CD4-positive, alpha-beta T cell (primary cell): Measurements from ENCODE around the gene PCDHB11. TPM values are rescaled to one million over a fixed set of nuclear protein-coding genes. Genes with fewer than 3 reads are reported as not detected.
A peak's percentile ranks its signal among the peaks of the same experiment; 100 is the strongest.
"Not testable (repeated sequence)": the region's sequence is repeated elsewhere in the genome, so short reads cannot be mapped to it uniquely, and the experiment has no call there.

Experiments
- ATAC-seq: fragments of 200-7000 bp; cut with Tn5 transposase; one replicate; pipeline ENCODE4 v1.10.0; 2022; ENCODE audit warnings: mild to moderate bottlenecking; ENCODE audit not compliant: poor library complexity
- CTCF ChIA-PET: fragments of 350-600 bp; sonication (Branson Sonifier 250); formaldehyde crosslinking; loops from one replicate; lab custom pipeline; 2021; ENCODE audit warnings: antibody characterized with exemption, inconsistent platforms; lab: Charles Lee
- POLR2A ChIA-PET: fragments of 350-600 bp; sonication (Branson Sonifier 250); formaldehyde crosslinking; loops from one replicate; lab custom pipeline; 2021; ENCODE audit warnings: antibody characterized with exemption, inconsistent platforms; lab: Charles Lee
- DNase-seq, 14 experiments: peaks; one replicate each; pipeline ENCODE4 v3.0.0-alpha.2; 2013 to 2020; ENCODE audit warnings: mixed read lengths in 2 of 14
- H3K27ac ChIP-seq, 2 donors: one replicate each; pipeline versions ENCODE4 v1.5.1 to v1.7.0; 2013; ENCODE audit warnings: low read length in 2 of 2, low read depth in 1 of 2, mild to moderate bottlenecking in 1 of 2
- H3K27me3 ChIP-seq, 2 experiments: 1 replicate in 1 of 2; 2 replicates in 1 of 2; pipeline versions ENCODE4 v1.6.1 to v1.7.0; 2013; ENCODE audit warnings: low read length in 2 of 2, control low read depth in 1 of 2, mild to moderate bottlenecking in 1 of 2, moderate library complexity in 1 of 2; ENCODE audit not compliant: insufficient read depth in 2 of 2, control insufficient read depth in 1 of 2
- H3K36me3 ChIP-seq: one replicate; pipeline ENCODE4 v1.6.1; 2013; ENCODE audit warnings: low read length, control low read depth; ENCODE audit not compliant: insufficient read depth
- H3K4me1 ChIP-seq: one replicate; pipeline ENCODE4 v1.6.1; 2013; ENCODE audit warnings: low read length, control low read depth; ENCODE audit not compliant: insufficient read depth
- H3K4me3 ChIP-seq: one replicate; pipeline ENCODE4 v1.5.1; 2013; ENCODE audit warnings: mild to moderate bottlenecking, low read length, moderate library complexity
- H3K9me3 ChIP-seq, 2 experiments: 1 replicate in 1 of 2; 2 replicates in 1 of 2; pipeline versions ENCODE4 v1.6.1 to v1.7.0; 2013; ENCODE audit warnings: low read length in 2 of 2, mild to moderate bottlenecking in 2 of 2, control low read depth in 1 of 2, moderate library complexity in 1 of 2; ENCODE audit not compliant: control insufficient read depth in 1 of 2, insufficient read depth in 1 of 2
- H3K27ac Mint-ChIP-seq: one replicate; pipeline ENCODE4 v1.8.0; 2020; ENCODE audit warnings: mixed read lengths
- H3K27me3 Mint-ChIP-seq: one replicate; pipeline ENCODE4 v1.8.0; 2021; ENCODE audit warnings: mixed read lengths
- H3K36me3 Mint-ChIP-seq: one replicate; pipeline ENCODE4 v1.8.0; 2021; ENCODE audit warnings: low read depth, mixed read lengths
- H3K4me1 Mint-ChIP-seq: one replicate; pipeline ENCODE4 v1.8.0; 2021; ENCODE audit warnings: low read depth, mixed read lengths
- H3K4me3 Mint-ChIP-seq: one replicate; pipeline ENCODE4 v1.8.0; 2020; ENCODE audit warnings: mild to moderate bottlenecking, mixed read lengths
- H3K9me3 Mint-ChIP-seq: one replicate; pipeline ENCODE4 v1.8.0; 2020; ENCODE audit warnings: mixed read lengths
- CTCF ChIP-seq: fragments of 200-600 bp; IDR thresholded peaks from one replicate; pipeline ENCODE4 v1.8.0; 2022; ENCODE audit warnings: antibody characterized with exemption, mild to moderate bottlenecking
- intact Hi-C, 2 experiments: fragments of 100-400 bp; cut with DNase I in 1 of 2; cut with micrococcal nuclease in 1 of 2; formaldehyde crosslinking; loops; one replicate each; pipeline versions ENCODE4 v1.15.1 to v1.9.0; 2023 to 2025; cut with DNase I, micrococcal nuclease
- total RNA-seq, 174 experiments: library from RNA in 2 of 174; stranded (reverse) in 2 of 174; gene quantifications; one replicate each; pipeline ENCODE4 v1.2.3 and lab custom pipeline; 2021 to 2026

The PCDHB11 gene
- total RNA-seq, 2 experiments from 2014 or later: not detected

GRCh38 chr5:141196363-141196762 lies 3.1 kb upstream of the PCDHB11 start:
- H3K36me3 Mint-ChIP-seq: peaks cover 11% of the 10 kb centered on the region
- DNase-seq: no peak
- no peak overlapping the region for H3K4me3 ChIP-seq
- no peaks in the 10 kb centered on the region for H3K4me1 ChIP-seq
- ATAC-seq: no peak
- ChIA-PET POLR2A (no interaction called here), CTCF (interaction anchor here (1.5 kb wide), 1 partner anchor 10 kb away, joined by 3 read pairs; the partner anchor contains the start of gene PCDHB9)
- H3K27ac ChIP-seq: no peak overlapping the region
- no peaks in the 10 kb centered on the region for H3K4me1 Mint-ChIP-seq
- H3K27me3 Mint-ChIP-seq: peaks cover 80% of the 10 kb centered on the region
- H3K9me3 ChIP-seq: peaks cover 9 to 33% of the 10 kb centered on the region in 2 experiments
- intact Hi-C loops: loop anchor here in 1 of 2 experiments (10.0 kb wide), 1 partner anchor 358 kb away; no protein-coding TSS in a partner anchor
- H3K27ac Mint-ChIP-seq: no peak overlapping the region
- no peaks in the 10 kb centered on the region for H3K36me3 ChIP-seq
- no peak for TF ChIP-seq CTCF
- H3K9me3 Mint-ChIP-seq: peaks cover 13% of the 10 kb centered on the region
- H3K27me3 ChIP-seq: peaks cover 16 to 25% of the 10 kb centered on the region in 2 experiments
- H3K4me3 Mint-ChIP-seq: no peak overlapping the region

- intact Hi-C loops, H3K4me3 ChIP-seq, H3K27ac Mint-ChIP-seq, POLR2A ChIA-PET, H3K36me3 Mint-ChIP-seq, H3K4me1 ChIP-seq, CTCF ChIA-PET, H3K36me3 ChIP-seq, H3K27ac ChIP-seq, DNase-seq, ATAC-seq, H3K4me3 Mint-ChIP-seq, H3K4me1 Mint-ChIP-seq: not testable (repeated sequence)
- H3K9me3 ChIP-seq: peaks cover 19 to 23% of the 10 kb centered on the region in 2 experiments
- peaks cover 14% of the 10 kb centered on the region for H3K9me3 Mint-ChIP-seq
- H3K27me3 ChIP-seq: peaks cover 15 to 19% of the 10 kb centered on the region in 2 experiments
- peaks cover 76% of the 10 kb centered on the region for H3K27me3 Mint-ChIP-seq
Observed at GRCh38 chr5:141201126-141201525, 1.7 kb downstream of the PCDHB11 start.

- POLR2A ChIA-PET, H3K4me3 Mint-ChIP-seq, H3K9me3 Mint-ChIP-seq, H3K27ac Mint-ChIP-seq, H3K27ac ChIP-seq, CTCF ChIA-PET, intact Hi-C loops, H3K36me3 Mint-ChIP-seq, DNase-seq, H3K4me1 Mint-ChIP-seq, H3K36me3 ChIP-seq, H3K4me3 ChIP-seq, ATAC-seq, H3K4me1 ChIP-seq: not testable (repeated sequence)
- peaks cover 76% of the 10 kb centered on the region for H3K27me3 Mint-ChIP-seq
- Histone ChIP-seq H3K9me3 (peaks cover 13 to 23% of the 10 kb centered on the region in 2 experiments), H3K27me3 (peaks cover 15 to 21% of the 10 kb centered on the region in 2 experiments)
Observed at GRCh38 chr5:141201646-141202045, 2.2 kb downstream of the PCDHB11 start.

- ATAC-seq (no peak), DNase-seq (peak in 1 of 14 experiments; percentile 3)
- POLR2A ChIA-PET: no interaction called here
- no peaks in the 10 kb centered on the region for H3K9me3 Mint-ChIP-seq
- H3K27ac ChIP-seq: no peak within 1 kb of the TSS
- peaks cover 3 to 12% of the 10 kb centered on the region in 2 experiments for H3K9me3 ChIP-seq
- TF ChIP-seq CTCF: no peak
- peaks cover 11 to 53% of the 10 kb centered on the region in 2 experiments for H3K27me3 ChIP-seq
- CTCF ChIA-PET: no interaction called here
- H3K4me3 Mint-ChIP-seq: no peak within 1 kb of the TSS
- peaks cover 89% of the 10 kb centered on the region for H3K27me3 Mint-ChIP-seq
- no peaks in the 10 kb centered on the region for H3K4me1 ChIP-seq
- H3K4me1 Mint-ChIP-seq: no peaks in the 10 kb centered on the region
- intact Hi-C loops: no loop called here
- no peak within 1 kb of the TSS for H3K4me3 ChIP-seq
- H3K36me3 Mint-ChIP-seq: no peaks in the 10 kb centered on the region
- no peak within 1 kb of the TSS for H3K27ac Mint-ChIP-seq
- H3K36me3 ChIP-seq: no peaks in the 10 kb centered on the region
Observed at GRCh38 chr5:141208478-141208877, 9.1 kb downstream of the PCDHB11 start, which contains the start of gene PCDHB12. Gene PCDHB12, plus strand, starts transcription at chr5:141208719. Its CDS starts 189 bp downstream, at chr5:141208908.

- DNase-seq, H3K27ac ChIP-seq, ATAC-seq, H3K4me3 ChIP-seq, intact Hi-C loops, H3K36me3 Mint-ChIP-seq, H3K36me3 ChIP-seq, POLR2A ChIA-PET, H3K4me1 ChIP-seq, H3K4me1 Mint-ChIP-seq, H3K4me3 Mint-ChIP-seq, H3K9me3 Mint-ChIP-seq, H3K27ac Mint-ChIP-seq, CTCF ChIA-PET: not testable (repeated sequence)
- Histone ChIP-seq H3K27me3 (peaks cover 11 to 53% of the 10 kb centered on the region in 2 experiments), H3K9me3 (peaks cover 3 to 14% of the 10 kb centered on the region in 2 experiments)
- peaks cover 90% of the 10 kb centered on the region for H3K27me3 Mint-ChIP-seq
Observed at GRCh38 chr5:141210281-141210680, 10.9 kb downstream of the PCDHB11 start.

GRCh38 chr5:141210849-141211248 lies 11.4 kb downstream of the PCDHB11 start:
- H3K4me1 ChIP-seq, H3K36me3 Mint-ChIP-seq, CTCF ChIA-PET, intact Hi-C loops, H3K36me3 ChIP-seq, H3K27ac Mint-ChIP-seq, H3K9me3 Mint-ChIP-seq, H3K27ac ChIP-seq, ATAC-seq, H3K4me3 ChIP-seq, DNase-seq, POLR2A ChIA-PET, H3K4me3 Mint-ChIP-seq, H3K4me1 Mint-ChIP-seq: not testable (repeated sequence)
- peaks cover 11 to 53% of the 10 kb centered on the region in 2 experiments for H3K27me3 ChIP-seq
- peaks cover 87% of the 10 kb centered on the region for H3K27me3 Mint-ChIP-seq
- peaks cover 3 to 17% of the 10 kb centered on the region in 2 experiments for H3K9me3 ChIP-seq
